Gastrocnemius medialis (tissue), 4 donors: ENCODE measurements around the gene CCNL1. TPM values are rescaled to one million over a fixed set of nuclear protein-coding genes. Genes with fewer than 3 reads are reported as not detected.

Experiments
- ATAC-seq, 2 donors: fragments of 150-250 bp; one replicate each; pipeline ENCODE4 v1.9.1; 2016
- DNase-seq, 2 donors: peaks; one replicate each; pipeline ENCODE4 v3.0.0-alpha.2; 2019
- H3K27ac ChIP-seq, 4 donors: fragments of 200-600 bp; sonication (generic); 1 replicate in 1 of 4; 2 replicates in 3 of 4; pipeline ENCODE4 v1.5.1; 2016 to 2018; ENCODE audit warnings: mild to moderate bottlenecking in 2 of 4, moderate library complexity in 1 of 4
- H3K27me3 ChIP-seq, 3 donors: fragments of 200-600 bp; sonication (generic) in 2 of 3; 1 replicate in 1 of 3; 2 replicates in 2 of 3; pipeline versions ENCODE4 v1.5.1 to v1.6.0; 2016 to 2019; ENCODE audit warnings: mild to moderate bottlenecking in 1 of 3, moderate library complexity in 1 of 3
- H3K36me3 ChIP-seq, 2 donors: fragments of 200-600 bp; sonication (generic) in 1 of 2; one replicate each; pipeline ENCODE4 v1.5.1; 2017 to 2018
- H3K4me1 ChIP-seq, 2 donors: fragments of 200-600 bp; sonication (generic) in 1 of 2; one replicate each; pipeline ENCODE4 v1.5.1; 2016 to 2017; ENCODE audit warnings: mild to moderate bottlenecking in 2 of 2
- H3K4me3 ChIP-seq, 4 donors: fragments of 200-600 bp; sonication (generic) in 3 of 4; 1 replicate in 1 of 4; 2 replicates in 3 of 4; pipeline ENCODE4 v1.5.1; 2016 to 2019; ENCODE audit warnings: mild to moderate bottlenecking in 2 of 4
- H3K9me3 ChIP-seq, 3 donors: fragments of 200-600 bp; sonication (generic) in 2 of 3; 1 replicate in 1 of 3; 2 replicates in 2 of 3; pipeline ENCODE4 v1.5.1; 2016 to 2019
- POLR2A ChIP-seq, 2 donors: fragments of 450-650 bp; IDR thresholded peaks; one replicate each; pipeline ENCODE4 v1.6.1; 2017; ENCODE audit warnings: antibody characterized with exemption in 2 of 2, mild to moderate bottlenecking in 2 of 2, moderate library complexity in 2 of 2
- in situ Hi-C, 4 donors: fragments of 200-750 bp; cut with MboI; loops; one replicate each; pipeline versions ENCODE4 v1.15.0 to v1.8.0; 2017; ENCODE audit warnings: low sequenced_read_pairs in 4 of 4
- intact Hi-C: fragments of 100-400 bp; cut with DNase I; formaldehyde crosslinking; loops from one replicate; pipeline ENCODE4 v1.15.1; 2023; ENCODE audit warnings: low total_unique reads
- total RNA-seq, 4 donors: library from RNA; depleted of rRNA; stranded (reverse); fragments of >200 nt; gene quantifications; one replicate each; pipeline versions ENCODE4 v1.1.0 to v1.2.3, GENCODE V29; 2016
- TF ChIP-seq, protein P1 (sequence below), 5 experiments: fragments of 450-650 bp in 3 of 5; fragments of 200-600 bp in 2 of 5; sonication (generic) in 2 of 5; IDR thresholded peaks in 4 of 5; conservative IDR thresholded peaks in 1 of 5; 1 replicate in 4 of 5; 2 replicates in 1 of 5; pipeline ENCODE4 v1.5.1; 2016 to 2019; ENCODE audit warnings: antibody characterized with exemption in 5 of 5, mild to moderate bottlenecking in 3 of 5, moderate library complexity in 3 of 5

The CCNL1 gene
- total RNA-seq, 4 donors from 2014 or later: 34.3 to 110 (median 41.3) TPM

DNA sequence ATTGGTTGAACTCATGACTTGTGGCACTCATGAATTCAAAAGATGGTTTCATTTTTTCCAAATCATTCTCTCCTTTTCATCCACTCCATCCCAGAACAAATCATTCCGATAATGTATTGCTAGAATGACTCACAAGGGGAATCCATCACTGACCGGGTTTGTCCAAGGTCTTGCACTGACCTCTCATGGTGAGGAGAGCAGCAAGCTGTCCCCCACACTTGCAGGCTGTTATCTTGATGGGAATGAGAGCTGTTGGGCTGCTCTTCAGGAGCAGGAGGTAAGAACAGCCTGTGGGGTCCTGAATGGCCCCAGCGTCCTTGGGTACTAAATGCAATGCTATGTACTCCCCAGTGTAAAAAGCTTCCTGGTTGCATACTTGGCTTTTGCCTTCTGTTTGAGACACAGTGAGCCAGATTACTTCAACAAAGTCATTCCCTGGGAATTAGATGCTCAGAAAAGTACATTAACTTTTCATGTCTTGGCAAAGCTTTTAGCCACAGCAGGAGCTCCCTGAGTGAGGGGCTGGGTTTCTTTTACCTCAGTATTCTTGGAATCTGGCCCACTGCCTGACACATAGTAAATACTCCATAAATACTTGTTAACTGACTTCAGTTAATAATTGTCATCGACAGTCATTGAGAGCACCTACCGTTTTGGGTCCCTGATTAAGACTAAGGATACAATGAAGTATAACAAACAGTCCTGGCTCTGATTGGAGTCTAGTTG is 24.1 kb downstream of the CCNL1 start:
- H3K4me3 ChIP-seq: no peak overlapping the region
- no peak for ATAC-seq
- in situ Hi-C loops: loop anchor here (5.0 to 10.0 kb wide), 3 partner anchors 51 to 461 kb away; partner anchors contain the start of gene TIPARP (in 2 of the 4)
- no peaks in the 10 kb centered on the region for H3K27me3 ChIP-seq
- H3K36me3 ChIP-seq: peaks cover 0 to 14% of the 10 kb centered on the region in 2 donors
- H3K9me3 ChIP-seq: no peaks in the 10 kb centered on the region
- intact Hi-C loops: loop anchor here (2.0 to 10.0 kb wide), 4 partner anchors 191 to 579 kb away; partner anchors contain the start of genes SSR3 and TIPARP
- DNase-seq: no peak
- peaks cover 66 to 69% of the 10 kb centered on the region in 2 donors for H3K4me1 ChIP-seq
- H3K27ac ChIP-seq: peak overlapping the region; percentile 76 to 86 (median 82)
- TF ChIP-seq, protein P1, sequence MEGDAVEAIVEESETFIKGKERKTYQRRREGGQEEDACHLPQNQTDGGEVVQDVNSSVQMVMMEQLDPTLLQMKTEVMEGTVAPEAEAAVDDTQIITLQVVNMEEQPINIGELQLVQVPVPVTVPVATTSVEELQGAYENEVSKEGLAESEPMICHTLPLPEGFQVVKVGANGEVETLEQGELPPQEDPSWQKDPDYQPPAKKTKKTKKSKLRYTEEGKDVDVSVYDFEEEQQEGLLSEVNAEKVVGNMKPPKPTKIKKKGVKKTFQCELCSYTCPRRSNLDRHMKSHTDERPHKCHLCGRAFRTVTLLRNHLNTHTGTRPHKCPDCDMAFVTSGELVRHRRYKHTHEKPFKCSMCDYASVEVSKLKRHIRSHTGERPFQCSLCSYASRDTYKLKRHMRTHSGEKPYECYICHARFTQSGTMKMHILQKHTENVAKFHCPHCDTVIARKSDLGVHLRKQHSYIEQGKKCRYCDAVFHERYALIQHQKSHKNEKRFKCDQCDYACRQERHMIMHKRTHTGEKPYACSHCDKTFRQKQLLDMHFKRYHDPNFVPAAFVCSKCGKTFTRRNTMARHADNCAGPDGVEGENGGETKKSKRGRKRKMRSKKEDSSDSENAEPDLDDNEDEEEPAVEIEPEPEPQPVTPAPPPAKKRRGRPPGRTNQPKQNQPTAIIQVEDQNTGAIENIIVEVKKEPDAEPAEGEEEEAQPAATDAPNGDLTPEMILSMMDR (IDR thresholded peaks at IDR 0.05 in 4 of 5, conservative IDR thresholded peaks at IDR 0.05 in 1 of 5): peak in 1 of 5 experiments; percentile 8
- TF ChIP-seq POLR2A (IDR thresholded peaks at IDR 0.05): no peak

DNA sequence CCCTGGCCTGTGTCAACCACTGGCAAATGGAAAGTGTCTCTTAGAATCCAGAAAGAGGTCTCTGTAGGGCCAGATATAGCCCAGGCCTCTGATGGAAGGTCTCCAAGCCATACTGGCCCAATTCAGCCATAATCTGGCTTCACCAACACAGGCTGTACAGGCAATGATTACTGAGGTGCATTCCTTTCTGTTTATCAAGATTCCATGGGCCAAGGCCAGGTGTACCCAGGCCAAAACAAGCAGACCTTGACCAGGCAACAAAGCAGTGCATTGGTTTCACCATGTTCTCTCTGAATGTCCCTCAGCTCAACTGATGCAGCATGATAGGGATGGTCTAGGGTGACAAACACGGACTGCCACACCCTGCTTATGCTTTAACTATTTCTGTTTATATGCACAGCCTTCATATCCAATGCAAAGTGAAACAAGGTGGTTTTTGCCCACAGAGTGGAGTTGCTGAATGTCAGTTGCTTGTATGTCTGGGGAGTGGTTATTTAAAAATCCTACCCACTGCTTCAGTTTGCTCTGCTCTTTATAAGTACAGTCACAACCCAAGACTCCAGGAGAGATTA is 25.2 kb downstream of the CCNL1 start:
- Histone ChIP-seq H3K4me3 (no peak overlapping the region), H3K36me3 (peaks cover 0 to 11% of the 10 kb centered on the region in 2 donors), H3K27ac (peak overlapping the region; percentile 60 to 86 (median 80)), H3K9me3 (no peaks in the 10 kb centered on the region), H3K27me3 (no peaks in the 10 kb centered on the region), H3K4me1 (peaks cover 75 to 80% of the 10 kb centered on the region in 2 donors)
- intact Hi-C loops (loop anchor here (5.0 to 10.0 kb wide), 2 partner anchors 190 to 577 kb away; partner anchors contain the start of gene SSR3), in situ Hi-C loops (loop anchor here (5.0 to 10.0 kb wide), 3 partner anchors 50 to 460 kb away; partner anchors contain the start of gene TIPARP (in 2 of the 4))
- TF ChIP-seq, protein P1 (IDR thresholded peaks at IDR 0.05 in 4 of 5, conservative IDR thresholded peaks at IDR 0.05 in 1 of 5): no peak
- TF ChIP-seq POLR2A (IDR thresholded peaks at IDR 0.05): no peak
- DNase-seq: peak; percentile 36 to 81
- peak; percentile 22 to 68 for ATAC-seq

DNA sequence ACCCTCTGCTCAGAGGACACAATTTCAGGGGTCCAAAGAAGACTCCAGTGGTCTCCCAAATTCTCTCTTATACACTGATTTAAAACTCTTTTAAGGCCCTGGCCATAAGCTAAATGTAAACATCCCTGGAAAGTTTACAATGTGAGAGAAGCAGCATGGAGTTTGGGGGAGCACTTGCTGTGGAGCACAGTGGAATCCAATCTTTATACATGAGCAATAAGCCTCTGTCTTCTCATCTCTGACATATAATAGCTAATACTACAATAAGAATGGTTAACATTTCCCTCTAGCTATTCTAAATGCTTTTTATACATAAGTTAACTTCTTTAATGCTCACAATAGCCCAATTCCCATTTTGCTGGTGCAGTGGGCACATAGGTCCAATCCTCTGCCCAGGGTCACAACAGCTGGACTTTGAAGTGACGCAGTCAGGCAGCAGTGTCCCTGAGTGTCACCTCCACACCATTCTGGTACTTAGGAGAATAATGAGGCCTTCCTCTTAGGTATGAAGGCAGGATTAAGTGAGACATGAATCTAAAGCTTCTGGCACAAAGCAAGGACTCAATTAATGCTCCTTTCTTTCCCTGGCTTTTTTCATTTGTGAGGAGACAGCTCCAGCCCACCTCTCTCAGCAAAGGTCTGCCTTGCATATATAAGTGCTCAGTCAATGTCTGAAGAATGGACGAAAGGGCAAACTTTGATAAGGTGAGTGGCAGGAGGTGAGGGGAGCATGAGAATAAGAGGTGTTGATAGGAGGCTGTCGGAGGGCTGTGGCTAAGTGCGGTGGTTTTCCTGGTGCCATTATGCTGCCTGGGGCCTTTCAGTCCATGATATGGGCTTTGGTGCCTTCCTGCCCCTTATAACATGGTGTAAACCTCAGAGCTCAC is 26.3 kb downstream of the CCNL1 start:
- Histone ChIP-seq H3K36me3 (peaks cover 0 to 7% of the 10 kb centered on the region in 2 donors), H3K27ac (peak overlapping the region; percentile 60 to 86 (median 80)), H3K27me3 (no peaks in the 10 kb centered on the region), H3K4me1 (peaks cover 75 to 89% of the 10 kb centered on the region in 2 donors), H3K9me3 (no peaks in the 10 kb centered on the region), H3K4me3 (no peak overlapping the region)
- DNase-seq (no peak), ATAC-seq (no peak)
- in situ Hi-C loops: loop anchor here in 3 of 4 donors (10.0 kb wide), 2 partner anchors 49 to 459 kb away; partner anchors contain the start of gene TIPARP (in 2 of the 3)
- TF ChIP-seq, protein P1 (IDR thresholded peaks at IDR 0.05 in 4 of 5, conservative IDR thresholded peaks at IDR 0.05 in 1 of 5): no peak
- TF ChIP-seq POLR2A (IDR thresholded peaks at IDR 0.05): no peak
- intact Hi-C loops: loop anchor here (10.0 kb wide), 1 partner anchor 189 kb away; no protein-coding TSS in a partner anchor

DNA sequence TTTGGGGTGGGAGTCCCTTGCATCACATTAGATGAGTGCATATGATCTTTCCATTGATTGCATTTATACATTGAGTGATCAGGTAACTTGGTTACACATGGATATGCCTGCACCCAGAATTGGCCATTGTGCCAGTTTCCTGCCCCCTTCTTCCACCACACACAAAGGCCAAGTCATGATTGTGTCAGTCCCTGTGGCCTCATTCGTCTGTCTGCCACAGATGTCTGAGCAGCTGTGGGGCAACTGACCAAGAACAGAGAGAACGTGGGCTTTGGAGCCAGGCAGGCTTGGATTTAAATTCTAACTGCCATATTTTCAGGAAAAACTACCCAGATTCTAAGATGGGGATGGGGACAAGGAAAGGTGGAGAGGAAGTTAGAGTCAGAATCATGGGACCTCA is 27.0 kb downstream of the CCNL1 start:
- DNase-seq: peak; percentile 43 to 47
- intact Hi-C loops: loop anchor here (10.0 kb wide), 1 partner anchor 188 kb away; no protein-coding TSS in a partner anchor
- Histone ChIP-seq H3K36me3 (no peaks in the 10 kb centered on the region), H3K9me3 (no peaks in the 10 kb centered on the region), H3K27me3 (no peaks in the 10 kb centered on the region), H3K4me1 (peaks cover 74 to 95% of the 10 kb centered on the region in 2 donors), H3K27ac (peak overlapping the region; percentile 60 to 86 (median 80)), H3K4me3 (no peak overlapping the region)
- in situ Hi-C loops: loop anchor here in 3 of 4 donors (10.0 kb wide), 2 partner anchors 48 to 458 kb away; partner anchors contain the start of gene TIPARP (in 2 of the 3)
- no peak for TF ChIP-seq POLR2A (IDR thresholded peaks at IDR 0.05)
- TF ChIP-seq, protein P1 (IDR thresholded peaks at IDR 0.05 in 4 of 5, conservative IDR thresholded peaks at IDR 0.05 in 1 of 5): no peak
- ATAC-seq: peak in 1 of 2 donors; percentile 11
